Kidney glomerular epithelial cell (primary cell): Measurements from ENCODE around the gene NPAS2.

ENCODE experiments used
- DNase-seq: peaks from one replicate; lab custom pipeline; 2025; lab: John Stamatoyannopoulos, UW

NPAS2 gene, protein sequence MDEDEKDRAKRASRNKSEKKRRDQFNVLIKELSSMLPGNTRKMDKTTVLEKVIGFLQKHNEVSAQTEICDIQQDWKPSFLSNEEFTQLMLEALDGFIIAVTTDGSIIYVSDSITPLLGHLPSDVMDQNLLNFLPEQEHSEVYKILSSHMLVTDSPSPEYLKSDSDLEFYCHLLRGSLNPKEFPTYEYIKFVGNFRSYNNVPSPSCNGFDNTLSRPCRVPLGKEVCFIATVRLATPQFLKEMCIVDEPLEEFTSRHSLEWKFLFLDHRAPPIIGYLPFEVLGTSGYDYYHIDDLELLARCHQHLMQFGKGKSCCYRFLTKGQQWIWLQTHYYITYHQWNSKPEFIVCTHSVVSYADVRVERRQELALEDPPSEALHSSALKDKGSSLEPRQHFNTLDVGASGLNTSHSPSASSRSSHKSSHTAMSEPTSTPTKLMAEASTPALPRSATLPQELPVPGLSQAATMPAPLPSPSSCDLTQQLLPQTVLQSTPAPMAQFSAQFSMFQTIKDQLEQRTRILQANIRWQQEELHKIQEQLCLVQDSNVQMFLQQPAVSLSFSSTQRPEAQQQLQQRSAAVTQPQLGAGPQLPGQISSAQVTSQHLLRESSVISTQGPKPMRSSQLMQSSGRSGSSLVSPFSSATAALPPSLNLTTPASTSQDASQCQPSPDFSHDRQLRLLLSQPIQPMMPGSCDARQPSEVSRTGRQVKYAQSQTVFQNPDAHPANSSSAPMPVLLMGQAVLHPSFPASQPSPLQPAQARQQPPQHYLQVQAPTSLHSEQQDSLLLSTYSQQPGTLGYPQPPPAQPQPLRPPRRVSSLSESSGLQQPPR

DNA sequence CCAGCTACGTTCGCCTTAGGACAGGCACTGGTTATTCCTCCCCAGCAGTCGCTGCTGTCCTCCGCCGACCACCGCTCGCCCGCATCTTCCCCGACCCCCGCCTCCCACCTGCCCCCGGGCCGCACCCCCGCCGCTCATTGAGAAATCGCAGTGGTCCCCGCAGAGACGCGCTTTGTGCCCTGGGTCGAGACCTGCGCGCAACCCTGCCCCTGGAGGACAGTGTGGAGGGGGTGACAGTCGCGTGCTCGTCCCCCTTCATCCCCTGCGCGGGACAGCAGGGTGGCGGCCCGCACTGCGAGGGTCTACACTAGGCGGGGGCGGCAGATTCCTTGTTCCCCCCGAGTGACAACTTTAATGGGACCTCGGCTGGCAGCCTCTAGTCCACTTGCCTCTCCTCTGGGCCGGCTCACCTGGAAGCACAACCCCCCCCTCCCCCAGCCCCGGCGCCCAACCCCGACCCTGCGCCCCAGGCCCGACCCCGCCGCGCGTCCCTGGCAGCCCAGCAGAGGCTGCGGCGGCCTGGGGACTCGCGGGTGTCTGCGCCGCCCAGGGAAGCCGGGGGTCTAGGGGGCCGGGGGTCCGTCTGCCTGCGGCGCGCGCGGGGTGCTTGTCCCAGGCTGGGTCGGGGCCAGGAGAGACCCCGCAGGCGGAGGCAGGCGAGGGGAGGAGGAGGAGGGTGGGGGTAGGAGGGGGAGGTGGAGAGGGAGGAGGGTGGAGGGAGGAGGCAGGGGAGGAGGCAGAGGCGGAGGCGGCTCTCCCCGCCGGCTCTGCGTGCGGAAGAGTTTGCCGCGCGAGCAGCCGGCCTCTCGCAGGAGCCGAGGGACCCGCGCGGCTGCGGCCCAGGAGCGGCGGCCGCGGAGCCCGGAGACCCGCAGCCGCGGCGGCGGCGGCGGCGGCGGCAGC is at the start of gene NPAS2:
NPAS2 (plus strand) TSS at position 770 of the 903 bp plus-strand sequence. CDS start 84,616 bp downstream, outside the sequence.
- no peak for DNase-seq

DNA sequence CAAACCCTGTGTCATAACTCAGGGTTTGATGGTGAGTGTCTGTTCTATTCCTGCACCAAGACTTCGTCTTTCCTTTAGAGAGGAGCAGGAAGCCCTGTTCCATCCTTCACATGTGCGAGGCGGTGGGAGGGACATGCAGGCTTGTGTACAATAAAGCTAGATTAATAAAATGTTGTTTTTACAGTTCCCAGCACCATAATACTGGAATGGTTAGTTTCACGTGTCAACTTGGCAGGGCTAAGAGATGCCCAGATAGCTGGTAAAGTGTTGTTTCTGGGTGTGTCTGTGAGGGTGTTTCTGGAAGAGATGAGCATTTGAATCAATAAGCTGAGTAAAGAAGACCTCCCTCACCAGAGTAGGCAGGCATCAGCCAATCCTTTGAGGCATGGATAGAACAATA is 48.8 kb upstream of the NPAS2 start:
- DNase-seq, result no peak

DNA sequence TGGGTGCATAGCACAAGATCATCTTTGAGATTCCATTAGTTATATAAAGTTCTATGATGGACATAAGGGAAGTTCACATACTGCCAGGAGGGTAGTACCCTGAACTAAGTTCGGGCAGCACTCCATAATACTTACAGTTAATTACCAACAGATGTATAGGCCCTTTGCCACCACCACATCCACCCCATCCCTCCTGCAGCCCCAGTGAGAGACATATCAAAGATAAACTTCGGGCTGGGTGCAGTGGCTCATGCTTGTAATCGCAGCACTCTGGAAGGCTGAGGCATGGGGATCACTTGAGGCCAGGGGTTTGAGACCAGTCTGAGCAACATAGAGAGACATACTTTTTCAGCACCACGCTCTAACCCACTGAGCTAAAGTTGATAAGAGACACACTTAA is 46.4 kb upstream of the NPAS2 start:
- DNase-seq, result no peak

DNA sequence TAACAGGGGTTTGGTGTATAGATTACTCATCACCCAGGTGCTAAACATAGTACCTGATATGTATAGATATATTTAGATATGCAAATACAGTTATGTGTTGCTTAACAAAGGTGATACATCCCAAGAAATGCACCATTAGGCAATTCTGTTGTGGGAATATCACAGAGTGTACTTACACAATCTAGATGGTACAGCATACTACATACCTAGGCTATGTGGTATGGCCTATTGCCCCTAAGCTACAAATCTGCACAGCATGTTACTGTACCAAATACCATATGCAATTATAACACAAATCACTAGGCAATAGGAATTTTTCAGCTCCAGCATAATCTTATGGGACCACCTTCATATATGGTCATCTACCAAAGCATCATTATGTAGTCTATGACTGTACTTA is 43.5 kb upstream of the NPAS2 start:
- no peak for DNase-seq

DNA sequence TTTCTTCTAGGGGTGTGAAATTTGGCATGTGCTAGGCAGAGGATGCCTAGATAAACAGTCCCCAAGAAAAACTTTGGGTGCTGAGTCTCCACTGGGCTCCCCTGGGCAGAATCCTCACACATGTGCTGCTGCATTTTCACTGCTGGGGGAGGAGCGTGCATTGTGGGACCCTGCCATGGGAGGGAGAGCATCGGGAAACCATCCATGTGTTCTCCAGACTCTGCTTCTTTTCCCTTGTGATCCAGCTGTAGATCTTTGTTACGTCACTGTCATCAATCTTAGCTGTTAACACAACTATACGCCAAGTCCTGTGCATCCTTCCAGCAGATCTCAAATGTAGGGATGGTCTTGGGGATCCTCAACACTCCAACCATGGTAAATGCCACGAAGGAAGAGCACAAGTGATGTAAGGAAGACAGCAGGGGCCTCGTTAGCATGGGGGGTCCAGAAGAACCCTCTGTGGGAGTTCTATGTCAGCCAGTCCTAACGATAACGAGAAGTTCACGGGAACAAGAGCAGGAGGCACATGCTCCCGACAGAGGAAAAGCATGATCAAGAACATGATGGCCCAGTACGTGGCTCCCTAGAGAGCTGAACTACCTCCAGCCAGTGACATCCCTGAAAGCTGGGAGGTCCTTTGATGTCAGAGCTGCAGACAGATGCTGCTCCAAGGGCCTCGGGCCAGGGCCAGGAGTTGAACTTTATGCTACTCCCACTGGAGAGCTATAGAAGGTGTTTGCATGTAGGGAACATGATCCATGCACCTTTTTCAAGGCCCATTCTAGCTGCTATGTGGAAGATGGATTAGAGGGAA is 41.1 kb upstream of the NPAS2 start:
- DNase-seq, result no peak

DNA sequence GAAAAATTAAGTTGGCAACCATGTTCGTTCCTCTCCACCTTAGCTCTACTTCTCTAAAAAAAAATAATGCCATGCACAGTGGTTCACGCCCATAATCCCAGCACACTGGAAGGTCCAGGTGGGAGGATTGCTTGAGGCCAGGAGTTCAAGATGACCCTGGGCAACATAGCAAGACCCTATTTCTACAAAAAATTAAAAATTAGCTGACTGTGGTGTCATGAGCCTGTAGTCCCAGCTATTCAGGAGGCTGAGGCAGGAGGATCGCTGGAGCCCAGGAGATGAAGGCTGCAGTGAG is 40.1 kb upstream of the NPAS2 start:
- no peak for DNase-seq

DNA sequence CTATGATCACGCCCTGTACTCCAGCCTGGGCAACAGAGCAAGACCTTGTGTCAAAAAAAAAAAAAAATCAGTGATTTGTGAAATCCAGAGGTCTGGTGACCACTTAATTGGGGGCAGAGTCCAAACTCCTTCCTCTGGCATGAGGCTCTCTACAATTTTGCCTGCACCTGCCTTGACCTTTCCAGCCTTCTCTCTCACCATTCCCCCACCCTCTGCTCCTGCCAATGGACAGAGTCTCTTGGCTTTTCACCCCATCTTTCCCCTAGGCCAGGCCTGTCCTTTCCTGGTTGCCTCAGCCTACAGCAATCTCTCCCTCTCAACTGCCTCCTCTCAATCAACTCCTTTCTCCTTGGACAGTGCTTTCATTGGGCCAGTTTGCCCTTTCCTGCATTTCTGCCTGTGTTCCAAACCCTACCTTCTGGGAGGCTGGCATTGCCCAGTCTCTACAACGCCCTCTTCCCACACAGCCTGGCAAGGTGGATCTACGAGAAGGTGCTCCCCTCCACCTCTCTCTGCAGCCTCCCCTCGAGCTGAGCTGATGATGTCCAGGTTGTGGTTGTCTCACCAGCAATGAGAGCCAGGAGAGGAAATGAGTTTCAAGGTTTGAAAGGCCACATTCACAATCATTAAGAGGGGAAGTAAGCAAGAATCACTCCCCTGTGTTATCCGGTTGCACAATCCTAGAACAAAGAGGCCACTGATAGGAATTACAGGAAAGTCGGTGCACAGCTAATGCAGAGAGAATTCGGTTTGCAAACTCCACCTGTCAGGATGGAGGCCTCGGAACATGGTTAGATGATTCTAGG is 39.5 kb upstream of the NPAS2 start:
- DNase-seq, result peak; percentile 84

DNA sequence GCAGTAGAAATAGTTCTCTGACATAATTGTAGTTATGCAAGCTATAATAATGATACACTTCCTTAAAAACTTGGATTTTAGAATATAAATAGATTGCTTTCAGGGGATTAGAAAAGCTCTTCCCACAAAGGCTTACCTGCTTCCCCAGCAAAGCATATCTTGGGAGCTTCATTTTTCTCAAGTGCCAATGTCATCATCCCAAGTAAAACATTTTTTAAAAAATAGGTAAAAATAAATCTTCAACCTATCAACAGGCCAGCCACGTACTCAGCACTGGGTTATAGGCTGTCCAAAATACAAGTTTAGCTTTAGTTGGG is 39.0 kb upstream of the NPAS2 start:
- DNase-seq, result no peak

DNA sequence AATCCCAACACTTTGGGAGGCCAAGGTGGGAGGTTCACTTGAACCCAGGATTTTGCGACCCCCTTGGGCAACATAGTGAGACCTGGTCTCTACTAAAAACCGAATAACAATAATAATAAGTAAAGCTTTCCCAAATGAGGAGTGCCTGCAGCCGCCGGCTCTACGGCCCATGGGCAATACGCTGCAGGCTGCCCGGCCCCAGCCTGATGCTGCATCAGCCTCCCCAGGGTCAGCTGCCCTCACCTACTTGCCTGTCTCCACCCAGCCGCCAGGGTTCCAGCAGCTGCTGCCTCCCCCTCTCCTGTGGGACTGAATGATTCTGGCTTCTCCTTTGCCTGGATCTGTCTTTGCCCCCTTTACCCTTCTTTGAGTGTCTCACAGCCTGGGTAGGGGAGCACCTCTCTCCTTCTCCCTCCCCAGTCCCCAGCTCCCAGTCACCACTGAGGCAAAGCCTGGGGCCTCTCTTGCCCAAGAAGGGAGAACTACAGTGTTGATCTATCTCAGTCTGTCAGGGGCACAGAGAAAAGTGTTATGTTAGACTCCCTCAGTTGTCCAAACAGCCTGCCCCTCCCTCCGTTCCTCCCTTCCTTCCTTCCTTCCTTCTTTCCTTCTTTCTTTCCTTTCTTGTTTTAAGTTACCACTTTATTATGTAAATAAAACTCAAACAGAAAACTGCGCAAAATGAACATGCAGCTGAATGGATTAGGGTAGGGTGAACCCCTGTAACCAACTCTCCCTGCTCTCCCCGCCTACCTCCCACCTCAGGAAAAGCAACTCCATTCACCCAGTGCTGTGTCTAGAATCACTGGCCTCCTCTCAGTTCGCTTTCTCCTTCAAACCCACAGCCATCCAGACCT is 38.2 kb upstream of the NPAS2 start:
- DNase-seq, result no peak

DNA sequence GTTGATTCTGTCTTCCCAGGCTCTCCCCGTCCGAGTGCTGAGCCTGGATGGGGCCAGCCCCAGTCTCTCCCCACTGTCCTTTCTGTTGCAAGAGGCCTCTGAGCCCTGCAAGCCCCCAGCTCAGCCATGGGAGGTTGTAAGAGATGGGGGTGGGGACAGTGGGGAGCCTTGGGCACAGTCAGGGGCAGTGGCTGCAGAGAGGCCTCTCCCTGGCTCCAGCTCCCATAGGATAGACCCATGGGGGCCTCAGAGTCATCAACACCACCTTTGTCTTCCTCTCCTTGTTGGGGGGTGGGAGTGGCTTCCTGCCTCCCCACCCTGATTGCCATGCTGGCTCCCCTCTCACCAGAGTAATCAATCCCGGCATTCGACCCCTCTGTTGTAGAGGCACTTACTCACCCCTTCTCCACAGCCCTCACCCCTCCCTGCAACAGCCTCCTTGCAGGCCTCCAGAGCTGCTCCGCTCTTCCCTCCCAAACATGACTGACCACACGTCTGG is 37.5 kb upstream of the NPAS2 start:
- DNase-seq, result no peak

DNA sequence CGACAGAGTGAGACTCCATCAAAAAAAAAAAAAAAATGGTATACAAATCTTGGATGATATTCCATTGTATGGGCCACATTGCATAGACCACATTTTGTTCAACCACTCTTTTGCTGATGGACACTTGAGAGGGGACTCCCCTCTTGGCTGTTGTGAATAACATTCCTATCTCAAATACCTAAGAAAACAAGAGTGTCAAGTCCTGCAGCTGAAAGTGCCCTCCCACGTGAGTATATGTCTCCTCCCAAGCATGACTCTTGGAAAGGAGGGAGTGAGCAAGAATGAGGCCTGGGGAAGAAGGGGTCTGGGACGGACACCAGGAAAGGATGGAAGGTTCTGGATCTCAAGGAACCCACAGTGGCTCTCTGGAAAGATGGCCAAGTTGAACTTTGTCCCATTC is 36.0 kb upstream of the NPAS2 start:
- peak; percentile 52 for DNase-seq

DNA sequence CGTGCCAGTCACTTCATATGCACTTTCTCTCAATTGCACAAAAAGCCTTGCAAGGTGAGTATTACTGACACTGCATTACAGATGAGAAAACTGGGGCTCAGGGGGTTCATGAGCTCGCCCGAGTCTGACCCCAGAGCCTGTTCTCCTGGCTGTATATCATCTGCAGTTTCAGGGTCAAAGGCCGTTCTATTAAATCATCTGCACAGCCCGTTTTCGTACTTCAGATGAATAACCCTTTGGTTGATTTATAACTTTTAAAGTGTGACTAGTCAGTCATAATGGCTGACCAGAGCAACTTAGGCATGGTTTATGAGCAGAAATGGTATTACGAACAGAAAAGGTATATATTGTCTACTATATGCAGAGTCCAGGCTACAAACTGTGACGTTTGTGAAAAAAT is 35.3 kb upstream of the NPAS2 start:
- DNase-seq, result peak; percentile 57

DNA sequence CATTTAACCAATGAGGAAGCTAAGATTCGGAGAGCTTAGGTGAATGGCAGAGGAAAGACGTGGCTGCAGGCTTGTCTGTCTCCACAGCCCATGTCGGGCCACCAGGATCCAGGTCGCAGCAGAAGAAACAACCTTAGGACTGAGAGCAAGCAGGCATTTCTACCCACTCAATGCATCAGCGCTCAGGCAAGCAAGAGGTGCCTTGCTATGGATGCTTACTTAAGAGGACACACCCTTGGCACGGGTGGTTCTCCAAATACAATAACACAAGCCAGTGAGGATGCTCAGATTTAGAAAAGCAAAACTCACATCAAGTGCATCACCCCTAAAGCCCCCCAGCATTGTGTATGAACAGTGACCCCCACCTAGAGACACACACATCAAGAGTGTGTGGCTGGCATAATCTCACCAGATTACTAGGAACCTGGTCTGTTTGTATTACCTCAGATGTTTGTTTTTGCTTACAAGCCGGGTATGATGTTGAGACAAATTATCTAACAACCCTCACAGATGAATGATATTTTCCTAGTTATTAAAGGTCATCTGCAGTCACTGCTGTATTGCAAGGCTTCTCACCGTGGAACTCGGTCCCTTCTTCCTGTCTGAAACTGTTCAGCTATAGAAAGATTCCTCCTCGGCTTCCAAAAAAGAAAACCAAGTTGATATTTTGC is 34.2 kb upstream of the NPAS2 start:
- DNase-seq, result no peak

DNA sequence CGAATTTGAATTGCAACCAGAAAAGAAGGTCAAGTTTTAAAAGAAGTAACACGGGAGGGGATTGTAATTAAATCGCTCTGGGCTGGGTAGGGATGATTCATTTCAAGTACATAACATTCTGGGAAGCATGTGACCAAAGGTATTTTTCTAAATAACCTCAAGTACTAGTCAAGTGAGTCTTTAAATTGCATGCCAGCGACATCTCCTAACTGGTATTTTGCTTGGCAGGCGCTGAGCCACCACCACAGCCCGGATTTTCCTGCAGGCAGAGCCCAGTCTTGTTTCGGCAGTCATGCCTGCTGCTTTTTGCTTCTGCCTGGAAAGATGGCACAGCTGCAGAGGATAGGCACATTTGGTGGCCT is 33.7 kb upstream of the NPAS2 start:
- DNase-seq, result peak; percentile 86

DNA sequence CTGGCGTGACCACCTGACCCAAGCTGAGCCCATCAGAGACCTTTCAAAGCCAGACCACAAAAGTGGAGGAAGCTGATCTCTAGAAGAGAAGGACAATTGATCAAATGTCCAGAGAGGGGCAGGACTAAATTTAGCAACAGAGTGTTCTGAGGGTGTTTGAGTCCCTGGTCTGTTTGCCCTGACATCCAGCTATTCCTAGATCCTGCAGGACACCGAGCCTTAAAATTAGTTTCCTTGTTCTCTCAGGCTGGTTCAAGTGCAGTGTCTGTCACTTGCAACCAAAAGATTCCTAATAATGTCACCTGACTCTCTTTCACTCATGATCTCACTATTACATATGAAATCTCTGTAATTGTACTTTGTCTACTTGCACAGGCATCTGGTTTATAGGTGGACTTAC is 33.0 kb upstream of the NPAS2 start:
- DNase-seq, result no peak

DNA sequence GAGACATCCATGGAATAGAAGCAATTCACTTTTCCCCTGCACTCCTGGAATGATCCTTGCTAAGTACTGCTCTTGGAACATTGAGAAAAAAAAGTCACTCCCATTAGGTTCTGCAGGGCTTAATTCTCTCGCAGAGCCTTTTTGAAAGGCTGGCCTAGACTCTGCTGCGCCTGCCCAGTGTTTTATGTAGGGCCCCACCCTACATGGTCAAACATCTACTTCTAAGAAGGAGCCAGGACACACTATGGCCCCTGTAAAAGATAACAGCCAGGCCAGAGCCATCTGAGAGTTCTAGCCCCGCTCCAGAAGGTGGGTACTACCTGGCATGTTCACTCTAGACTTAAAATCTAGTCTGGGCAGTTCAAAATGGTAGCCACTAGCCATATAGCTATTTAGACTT is 30.6 kb upstream of the NPAS2 start:
- no peak for DNase-seq

DNA sequence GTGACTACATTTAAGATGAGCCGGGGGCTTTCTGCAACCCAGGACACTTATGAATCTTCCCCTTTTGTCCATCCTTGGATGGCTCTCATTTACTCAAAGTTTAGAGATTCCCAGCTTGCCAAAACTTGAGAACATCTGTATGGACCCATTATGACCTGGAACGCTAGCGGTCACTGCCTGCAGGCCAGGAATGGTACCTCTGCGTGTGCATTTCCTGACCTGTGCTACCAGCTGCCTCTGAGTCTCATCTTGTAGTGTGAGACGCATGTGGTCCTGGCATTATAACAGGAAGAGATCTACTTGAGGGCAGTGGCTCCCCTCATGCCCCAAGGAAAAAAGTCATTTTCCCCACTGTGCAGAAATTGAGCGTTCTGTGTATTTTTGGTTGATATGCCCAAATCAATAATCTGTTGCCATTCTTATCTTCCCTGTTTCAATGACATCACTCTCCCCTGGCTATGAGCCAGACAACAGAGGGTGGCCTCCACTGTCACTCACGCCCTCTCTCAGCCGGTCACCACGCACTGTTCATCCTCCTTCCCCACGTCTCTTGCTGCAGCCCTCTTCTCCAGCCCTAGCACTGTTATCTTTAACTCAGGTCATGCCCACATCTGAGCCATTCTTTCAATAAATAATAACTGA is 28.5 kb upstream of the NPAS2 start:
- DNase-seq, result no peak

DNA sequence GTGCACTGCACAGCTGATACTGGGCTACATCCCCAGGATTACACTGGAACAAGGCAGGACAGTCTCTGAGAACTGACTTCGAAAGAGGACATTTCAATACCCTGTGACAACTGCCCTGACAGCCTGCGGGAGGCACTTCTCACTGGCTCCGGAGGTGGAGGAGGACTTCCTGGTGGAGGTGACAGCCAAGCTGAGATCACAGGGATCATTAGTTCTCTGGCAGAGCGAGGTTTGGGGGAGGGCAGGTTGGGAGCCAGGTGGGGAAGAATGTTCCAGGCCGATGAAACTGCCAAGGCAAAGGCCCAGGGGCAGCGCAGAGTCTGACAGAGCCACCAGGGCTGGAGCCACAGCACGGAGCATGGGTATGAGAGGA is 28.0 kb upstream of the NPAS2 start:
- DNase-seq, result no peak

DNA sequence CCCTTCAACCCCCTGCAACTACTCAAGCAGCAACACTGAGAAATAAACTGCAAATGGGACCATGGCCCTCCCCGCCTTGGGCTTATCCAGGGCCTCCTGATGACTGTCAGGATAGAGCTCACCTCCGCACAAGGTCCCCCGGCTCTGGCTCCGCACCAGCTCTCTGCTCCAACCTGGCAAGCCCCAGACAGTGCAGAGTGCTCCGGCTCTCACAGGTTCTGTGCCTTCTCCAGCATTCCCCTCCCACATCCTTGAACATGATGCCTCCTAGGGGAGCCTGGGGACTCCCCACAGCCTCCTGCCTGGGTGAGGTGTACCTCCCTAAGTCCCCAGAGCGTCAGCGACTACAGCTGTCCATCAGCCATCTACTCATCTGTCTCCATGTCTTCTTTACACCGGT is 26.7 kb upstream of the NPAS2 start:
- DNase-seq, result no peak
